Measurements from ENCODE around the gene HEPACAM. TPM values are rescaled to one million over a fixed set of nuclear protein-coding genes. Genes with fewer than 3 reads are reported as not detected.

HEPACAM gene
- total RNA-seq: under 0.01 TPM in 1 of 2 replicates, not detected in the other

GRCh38 chr11:124935548-124936514 is at the start of gene HEPACAM:
HEPACAM (minus strand) TSS chr11:124936047; CDS start chr11:124936006, 41 bp downstream.

GRCh38 chr11:124953753-124954589 is 18.1 kb upstream of the HEPACAM start, which contains the start of gene CCDC15:
CCDC15 (plus strand) TSS chr11:124954202; CDS start chr11:124954733, 531 bp downstream.

GRCh38 chr11:124918950-124919349 is 16.9 kb downstream of the HEPACAM start, which contains the start of gene HEPN1:
HEPN1 (plus strand) TSS chr11:124919250.

DNA sequence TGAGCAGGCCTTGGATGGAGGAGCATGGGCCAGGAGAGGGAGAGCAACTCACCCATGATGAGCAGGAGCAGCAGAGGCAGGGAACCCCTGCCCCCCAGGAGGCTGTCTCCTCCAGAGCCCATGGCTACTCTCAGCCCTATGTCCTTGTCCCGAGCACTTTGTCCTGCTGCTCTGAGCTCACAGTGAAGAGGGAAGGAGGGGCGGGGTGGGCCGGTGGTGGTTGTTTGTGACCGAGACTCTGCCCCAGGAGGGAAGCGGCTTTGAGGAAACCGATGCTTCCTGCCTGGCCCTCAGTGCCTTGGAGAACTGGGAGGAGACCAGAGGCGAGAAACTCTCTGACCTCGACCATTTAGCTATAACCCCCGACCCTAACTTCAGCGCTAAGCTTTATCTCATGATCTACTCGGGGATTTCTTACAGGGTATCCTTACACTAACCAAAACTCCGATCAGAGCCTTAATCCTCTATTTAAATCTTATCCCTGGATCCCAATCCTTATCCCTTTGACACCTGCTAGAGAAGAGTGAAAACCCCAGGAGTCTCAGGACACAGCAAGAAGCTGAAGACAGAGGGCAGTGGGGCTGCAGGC is 38.1 kb downstream of the HEPACAM start, which contains the start of gene ROBO4:
Gene ROBO4, minus strand, starts transcription at position 192 of the 589 bp plus-strand sequence. Its CDS starts 70 bp downstream, at position 122.

Other genes starting within 250 kb of the HEPACAM start
- 0.37 and 1.5 TPM in 2 replicates for gene NRGN, start 196.1 kb downstream of the HEPACAM start, total RNA-seq
- gene VSIG2, start 183.8 kb downstream of the HEPACAM start, total RNA-seq: 0.22 and 0.50 TPM in 2 replicates
- gene ESAM, start 173.8 kb downstream of the HEPACAM start, total RNA-seq: 0.62 and 0.89 TPM in 2 replicates
- 8.5 and 12.3 TPM in 2 replicates for gene MSANTD2, start 135.6 kb downstream of the HEPACAM start, total RNA-seq
- 9.1 and 13.4 TPM in 2 replicates for gene ROBO3, start 70.6 kb downstream of the HEPACAM start, total RNA-seq
- gene ROBO4, start 38.2 kb downstream of the HEPACAM start, total RNA-seq: 1.1 and 3.0 TPM in 2 replicates
- not detected in 2 replicates for gene HEPN1, start 16.8 kb downstream of the HEPACAM start, total RNA-seq
- 2.4 and 6.4 TPM in 2 replicates for gene CCDC15, start 18.2 kb upstream of the HEPACAM start, total RNA-seq
- 2.1 and 6.5 TPM in 2 replicates for gene SLC37A2, start 127.3 kb upstream of the HEPACAM start, total RNA-seq
- 26.0 and 32.5 TPM in 2 replicates for gene TMEM218, start 175.6 kb upstream of the HEPACAM start, total RNA-seq
- gene PKNOX2, start 228.7 kb upstream of the HEPACAM start, total RNA-seq: 0.22 and 0.37 TPM in 2 replicates